Effector memory CD8-positive, alpha-beta T cell (primary cell): ENCODE results near the gene SCN10A.

Experiments used
- ATAC-seq: fragments of 150-1000 bp; cut with Tn5 transposase; replicated peaks from 2 replicates; pipeline ENCODE4 v1.10.0; 2021; ENCODE audit warnings: mild to moderate bottlenecking, moderate library complexity
- DNase-seq, 3 experiments: peaks; one replicate each; pipeline ENCODE4 v3.0.0; 2021
- H3K27ac Mint-ChIP-seq, 2 donors: one replicate each; pipeline ENCODE4 v1.8.0; 2022; ENCODE audit warnings: mild to moderate bottlenecking in 2 of 2, mixed read lengths in 2 of 2, moderate library complexity in 2 of 2
- H3K27me3 Mint-ChIP-seq, 2 donors: one replicate each; pipeline ENCODE4 v1.8.0; 2022; ENCODE audit warnings: mixed read lengths in 2 of 2
- H3K36me3 Mint-ChIP-seq: one replicate; pipeline ENCODE4 v1.8.0; 2022; ENCODE audit warnings: mild to moderate bottlenecking, moderate library complexity, mixed read lengths; ENCODE audit not compliant: insufficient read depth
- H3K4me1 Mint-ChIP-seq, 2 donors: one replicate each; pipeline ENCODE4 v1.8.0; 2022; ENCODE audit warnings: low read depth in 2 of 2, mixed read lengths in 2 of 2
- H3K4me3 Mint-ChIP-seq, 2 donors: one replicate each; pipeline ENCODE4 v1.8.0; 2022; ENCODE audit warnings: mild to moderate bottlenecking in 2 of 2, mixed read lengths in 2 of 2, moderate library complexity in 2 of 2
- H3K9me3 Mint-ChIP-seq, 2 donors: one replicate each; pipeline ENCODE4 v1.8.0; 2022; ENCODE audit warnings: mixed read lengths in 2 of 2

SCN10A gene

GRCh38 chr3:38651153-38651789 is 164.7 kb downstream of the SCN10A start:
- no peaks in the 10 kb centered on the region for H3K36me3 Mint-ChIP-seq
- no peaks in the 10 kb centered on the region for H3K9me3 Mint-ChIP-seq
- H3K4me1 Mint-ChIP-seq = peaks cover 0 to 9% of the 10 kb centered on the region in 2 donors
- H3K27me3 Mint-ChIP-seq = peaks cover 23 to 34% of the 10 kb centered on the region in 2 donors
- peak; percentile 51 to 58 (median 53) for DNase-seq
- H3K4me3 Mint-ChIP-seq = no peak overlapping the region
- ATAC-seq = peak; percentile 70
- no peak overlapping the region for H3K27ac Mint-ChIP-seq

DNA sequence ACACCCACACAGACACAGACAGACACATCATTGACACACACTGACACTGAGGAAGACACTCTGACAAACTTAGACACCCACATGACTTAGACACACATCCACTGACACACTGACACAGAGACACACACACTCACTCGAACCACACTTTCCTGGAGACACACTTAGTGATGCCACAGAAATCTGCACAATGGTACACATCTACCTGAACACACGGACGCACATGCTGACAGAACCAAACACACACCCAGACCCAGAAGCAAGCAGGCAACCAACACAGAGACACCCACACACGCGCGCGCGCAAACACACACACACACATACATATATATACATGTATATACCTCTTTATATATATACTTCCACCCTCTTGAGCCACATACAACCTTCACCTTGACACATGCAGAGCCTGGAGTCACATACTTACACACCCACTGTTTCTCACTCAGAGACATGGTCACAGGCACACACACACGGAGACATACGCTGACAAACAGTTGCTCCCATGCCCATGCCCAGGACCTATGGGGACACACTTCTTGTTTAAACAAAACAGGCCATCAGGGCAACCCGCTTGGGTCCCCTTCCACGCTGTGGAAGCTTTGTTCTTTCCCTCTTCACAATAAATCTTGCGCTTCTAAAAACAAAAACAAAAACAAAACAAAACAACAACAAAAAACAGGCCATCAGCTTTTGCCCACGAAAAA is 165.6 kb downstream of the SCN10A start:
- Mint-ChIP-seq H3K27ac (no peak overlapping the region), H3K4me1 (peaks cover 0 to 5% of the 10 kb centered on the region in 2 donors), H3K36me3 (no peaks in the 10 kb centered on the region), H3K4me3 (no peak overlapping the region), H3K9me3 (no peaks in the 10 kb centered on the region), H3K27me3 (peaks cover 18 to 25% of the 10 kb centered on the region in 2 donors)
- ATAC-seq = no peak
- DNase-seq = no peak

- Mint-ChIP-seq H3K36me3 (no peaks in the 10 kb centered on the region), H3K4me1 (peaks cover 0 to 5% of the 10 kb centered on the region in 2 donors), H3K9me3 (no peaks in the 10 kb centered on the region), H3K27me3 (peaks cover 18 to 23% of the 10 kb centered on the region in 2 donors), H3K27ac (no peak within 1 kb of the TSS), H3K4me3 (peak within 1 kb of the TSS in 1 of 2 donors; percentile 66)
- DNase-seq (peak in 2 of 3 experiments; percentile 10 to 14), ATAC-seq (peak; percentile 76)
These were observed 166.3 kb downstream of the SCN10A start, which contains the start of gene SCN5A for GRCh38 chr3:38649500-38650247. SCN5A (minus strand) TSS chr3:38649687; CDS start chr3:38633307, 16,380 bp downstream.

- DNase-seq = no peak
- peaks cover 0 to 5% of the 10 kb centered on the region in 2 donors for H3K4me1 Mint-ChIP-seq
- H3K27ac Mint-ChIP-seq = no peak overlapping the region
- no peaks in the 10 kb centered on the region for H3K9me3 Mint-ChIP-seq
- peaks cover 18 to 20% of the 10 kb centered on the region in 2 donors for H3K27me3 Mint-ChIP-seq
- H3K36me3 Mint-ChIP-seq = no peaks in the 10 kb centered on the region
- peak overlapping the region in 1 of 2 donors; percentile 66 for H3K4me3 Mint-ChIP-seq
- no peak for ATAC-seq
These were observed 167.1 kb downstream of the SCN10A start for GRCh38 chr3:38648659-38649499.

DNA sequence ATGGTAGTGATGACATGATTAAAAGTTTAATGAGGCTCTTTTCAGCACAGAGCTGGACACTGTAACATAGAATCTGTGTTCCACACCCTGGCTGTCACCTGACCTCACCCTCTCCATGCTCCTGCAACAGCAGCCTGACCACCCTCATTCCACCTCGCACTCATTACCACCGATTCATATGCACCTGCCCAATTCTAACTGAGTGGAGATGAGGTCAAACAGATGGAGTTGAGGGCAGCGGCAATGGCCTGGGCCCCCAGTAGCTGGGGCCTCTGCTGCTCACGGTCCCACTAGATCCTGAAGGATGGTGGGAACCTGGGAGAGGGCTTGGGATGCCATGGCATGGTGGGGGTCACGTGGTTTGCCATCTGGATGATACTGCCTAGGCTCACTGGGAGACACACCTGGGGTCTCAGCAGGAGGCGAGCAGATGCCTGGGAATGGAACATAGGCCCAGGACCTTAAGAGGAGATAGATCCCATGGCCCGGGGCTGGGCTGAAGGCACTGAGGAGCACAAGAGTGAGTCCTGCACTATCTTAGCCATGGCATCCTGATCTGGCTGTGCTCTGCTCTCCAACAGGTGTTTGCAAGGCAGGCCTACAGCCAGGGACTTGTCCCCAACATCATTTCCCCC is 167.9 kb downstream of the SCN10A start:
- peaks cover 0 to 5% of the 10 kb centered on the region in 2 donors for H3K4me1 Mint-ChIP-seq
- H3K27me3 Mint-ChIP-seq = peaks cover 13 to 18% of the 10 kb centered on the region in 2 donors
- no peaks in the 10 kb centered on the region for H3K36me3 Mint-ChIP-seq
- peak overlapping the region in 1 of 2 donors; percentile 66 for H3K4me3 Mint-ChIP-seq
- DNase-seq (no peak), ATAC-seq (no peak)
- no peak overlapping the region for H3K27ac Mint-ChIP-seq
- no peaks in the 10 kb centered on the region for H3K9me3 Mint-ChIP-seq

GRCh38 chr3:38647217-38647970 is 168.6 kb downstream of the SCN10A start:
- DNase-seq (no peak), ATAC-seq (no peak)
- Mint-ChIP-seq H3K27ac (no peak overlapping the region), H3K4me1 (peaks cover 0 to 5% of the 10 kb centered on the region in 2 donors), H3K4me3 (no peak overlapping the region), H3K36me3 (no peaks in the 10 kb centered on the region), H3K27me3 (peaks cover 11 to 15% of the 10 kb centered on the region in 2 donors), H3K9me3 (no peaks in the 10 kb centered on the region)
